ENCODE data around the gene SART3. TPM values are rescaled to one million over a fixed set of nuclear protein-coding genes. Genes with fewer than 3 reads are reported as not detected.

The SART3 gene
- total and polyA plus RNA-seq, 2 of the 13 experiments (the other 11 are each of a cell fraction or from before 2014, with no cell fraction given), result 16.1 to 69.9 TPM

- TF ChIP-seq REL (CRISPR knock-in tag; conservative IDR thresholded peaks at IDR 0.05), result no peak
- TF ChIP-seq ZSCAN21 (CRISPR knock-in tag; IDR thresholded peaks at IDR 0.05; ENCODE audit: borderline replicate concordance), result no peak
- no peak for TF ChIP-seq ZFYVE20 (CRISPR knock-in tag; IDR thresholded peaks at IDR 0.05; ENCODE audit: borderline replicate concordance, low read depth)
- TF ChIP-seq MXD3 (CRISPR knock-in tag; IDR thresholded peaks at IDR 0.05), result no peak
- TF ChIP-seq, protein P1, sequence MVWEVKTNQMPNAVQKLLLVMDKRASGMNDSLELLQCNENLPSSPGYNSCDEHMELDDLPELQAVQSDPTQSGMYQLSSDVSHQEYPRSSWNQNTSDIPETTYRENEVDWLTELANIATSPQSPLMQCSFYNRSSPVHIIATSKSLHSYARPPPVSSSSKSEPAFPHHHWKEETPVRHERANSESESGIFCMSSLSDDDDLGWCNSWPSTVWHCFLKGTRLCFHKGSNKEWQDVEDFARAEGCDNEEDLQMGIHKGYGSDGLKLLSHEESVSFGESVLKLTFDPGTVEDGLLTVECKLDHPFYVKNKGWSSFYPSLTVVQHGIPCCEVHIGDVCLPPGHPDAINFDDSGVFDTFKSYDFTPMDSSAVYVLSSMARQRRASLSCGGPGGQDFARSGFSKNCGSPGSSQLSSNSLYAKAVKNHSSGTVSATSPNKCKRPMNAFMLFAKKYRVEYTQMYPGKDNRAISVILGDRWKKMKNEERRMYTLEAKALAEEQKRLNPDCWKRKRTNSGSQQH (CRISPR knock-in tag; IDR thresholded peaks at IDR 0.05; ENCODE audit: low read depth), result peak; percentile 62; the same call in 1 of the 2 replicates
- TF ChIP-seq ZNF331 (CRISPR knock-in tag; IDR thresholded peaks at IDR 0.05), result no peak
- no peak for TF ChIP-seq ZNF296 (CRISPR knock-in tag; conservative IDR thresholded peaks at IDR 0.05)
- TF ChIP-seq ZNF367 (CRISPR knock-in tag; IDR thresholded peaks at IDR 0.05; ENCODE audit: borderline replicate concordance), result no peak
- TF ChIP-seq ZNF142 (CRISPR knock-in tag; IDR thresholded peaks at IDR 0.05), result no peak
- TF ChIP-seq, protein P2, sequence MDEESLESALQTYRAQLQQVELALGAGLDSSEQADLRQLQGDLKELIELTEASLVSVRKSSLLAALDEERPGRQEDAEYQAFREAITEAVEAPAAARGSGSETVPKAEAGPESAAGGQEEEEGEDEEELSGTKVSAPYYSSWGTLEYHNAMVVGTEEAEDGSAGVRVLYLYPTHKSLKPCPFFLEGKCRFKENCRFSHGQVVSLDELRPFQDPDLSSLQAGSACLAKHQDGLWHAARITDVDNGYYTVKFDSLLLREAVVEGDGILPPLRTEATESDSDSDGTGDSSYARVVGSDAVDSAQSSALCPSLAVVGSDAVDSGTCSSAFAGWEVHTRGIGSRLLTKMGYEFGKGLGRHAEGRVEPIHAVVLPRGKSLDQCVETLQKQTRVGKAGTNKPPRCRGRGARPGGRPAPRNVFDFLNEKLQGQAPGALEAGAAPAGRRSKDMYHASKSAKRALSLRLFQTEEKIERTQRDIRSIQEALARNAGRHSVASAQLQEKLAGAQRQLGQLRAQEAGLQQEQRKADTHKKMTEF (CRISPR knock-in tag; IDR thresholded peaks at IDR 0.05), result peak; percentile 67
- TF ChIP-seq ZNF720 (CRISPR knock-in tag; IDR thresholded peaks at IDR 0.05), result no peak
- TF ChIP-seq SP2 (CRISPR knock-in tag; IDR thresholded peaks at IDR 0.05), result peak; percentile 97
- TF ChIP-seq ZNF75D (CRISPR knock-in tag; IDR thresholded peaks at IDR 0.05; ENCODE audit: borderline replicate concordance), result no peak
- no peak for TF ChIP-seq EP300 (IDR thresholded peaks at IDR 0.05; ENCODE audit: low read depth in 2 of 2, low read length in 2 of 2)
- no peak for TF ChIP-seq EP300 (CRISPR knock-in tag; IDR thresholded peaks at IDR 0.05; ENCODE audit: borderline replicate concordance)
- TF ChIP-seq ZNF768 (CRISPR knock-in tag; IDR thresholded peaks at IDR 0.05), result no peak
- peak; percentile 51; the same call in 1 of the 2 replicates for TF ChIP-seq RELA (CRISPR knock-in tag; IDR thresholded peaks at IDR 0.05)
- no peak for TF ChIP-seq ZMYM3 (CRISPR knock-in tag; IDR thresholded peaks at IDR 0.05)
- TF ChIP-seq HNRNPL (IDR thresholded peaks at IDR 0.05; ENCODE audit: low read depth, low read length), result no peak
- TF ChIP-seq ZNF10 (CRISPR knock-in tag; IDR thresholded peaks at IDR 0.05; ENCODE audit: borderline replicate concordance, low read depth), result no peak
- TF ChIP-seq ZNF792 (CRISPR knock-in tag; IDR thresholded peaks at IDR 0.05), result no peak
Observed at GRCh38 chr12:108514973-108515814, 45.8 kb downstream of the SART3 start, which contains the start of gene FICD (continued).

Measured in HepG2 (cell line).